T-helper 2 cell (primary cell): Measurements from ENCODE around the gene SLC35A3.

Experiments
- DNase-seq, 5 experiments: peaks; one replicate each; pipeline versions ENCODE4 v3.0.0 to v3.0.0-alpha.2; 2012 to 2022

Gene SLC35A3

DNA sequence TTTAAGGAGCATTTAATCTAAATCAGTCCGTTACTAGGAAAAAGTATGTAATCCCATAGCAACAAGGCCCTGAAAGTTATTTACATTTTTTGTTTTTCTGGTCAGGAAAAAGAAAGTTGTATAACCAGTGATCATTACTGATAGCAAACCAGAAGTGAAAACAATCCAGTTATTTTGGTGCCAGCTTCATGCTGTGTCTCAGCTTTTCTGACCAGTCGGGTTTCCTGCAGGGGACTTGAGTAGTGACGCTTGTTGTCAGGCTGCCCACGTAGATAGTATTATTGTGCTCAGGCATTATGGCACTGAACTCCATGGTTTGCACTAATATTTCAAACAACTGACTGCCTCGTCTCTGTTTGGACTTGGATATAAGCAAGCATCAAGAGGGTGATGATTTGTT, 107.7 kb downstream of the SLC35A3 start:
- DNase-seq, result no peak

DNA sequence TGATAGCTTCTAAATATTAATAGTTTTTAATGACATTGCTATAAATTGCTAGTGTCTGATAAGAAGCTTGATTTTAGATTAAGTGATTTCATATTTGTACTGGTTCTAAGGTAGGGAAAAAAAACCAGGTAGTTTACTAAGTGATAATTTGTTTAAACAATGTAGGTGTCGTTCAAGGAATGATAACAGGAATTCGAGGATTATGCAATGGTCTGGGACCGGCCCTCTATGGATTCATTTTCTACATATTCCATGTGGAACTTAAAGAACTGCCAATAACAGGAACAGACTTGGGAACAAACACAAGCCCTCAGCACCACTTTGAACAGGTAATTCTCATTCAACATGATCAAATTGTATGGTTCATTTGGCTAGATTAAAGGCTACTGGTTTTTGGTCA, 110.5 kb downstream of the SLC35A3 start:
- no peak for DNase-seq
